NCI-H2107 treated with DMSO at 0.1 percent for 48 hours (cell line): ENCODE data around the gene EXOC3L4.
"Not testable (repeated sequence)": the region's sequence is repeated elsewhere in the genome, so short reads cannot be mapped to it uniquely, and the experiment has no call there.

Experiments used
- DNase-seq: peaks from one replicate; lab custom pipeline; 2025; ENCODE audit not compliant: unreplicated experiment; lab: John Stamatoyannopoulos, UW

Gene EXOC3L4

DNA sequence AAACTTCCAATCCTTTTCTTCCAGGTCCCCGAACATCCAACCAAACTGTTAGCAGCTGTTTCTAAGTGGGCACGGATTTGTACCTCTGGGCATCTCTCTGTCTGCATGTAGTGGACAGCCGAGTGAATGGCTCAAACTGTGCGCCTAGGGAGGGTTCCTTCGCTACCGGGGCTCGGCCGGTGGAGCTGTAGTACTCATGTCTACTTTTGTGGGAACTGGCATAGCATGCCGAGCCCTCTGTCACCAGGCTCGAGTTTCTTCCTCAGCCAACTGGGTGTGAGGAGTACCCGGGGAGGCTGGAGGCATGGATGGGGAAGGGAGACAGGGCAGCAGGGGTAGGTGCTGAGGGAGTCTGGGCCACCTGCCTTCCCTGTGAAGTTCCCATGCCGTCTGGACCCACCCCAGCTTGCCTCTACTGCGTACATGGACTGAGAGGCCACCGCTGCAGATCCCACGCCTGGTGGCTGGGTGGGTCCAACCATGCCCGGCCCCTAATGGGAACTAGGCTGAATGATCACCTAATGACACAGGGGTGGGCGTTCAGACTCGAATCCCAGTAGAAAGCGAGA is 51.7 kb downstream of the EXOC3L4 start:
- DNase-seq, result no peak

DNA sequence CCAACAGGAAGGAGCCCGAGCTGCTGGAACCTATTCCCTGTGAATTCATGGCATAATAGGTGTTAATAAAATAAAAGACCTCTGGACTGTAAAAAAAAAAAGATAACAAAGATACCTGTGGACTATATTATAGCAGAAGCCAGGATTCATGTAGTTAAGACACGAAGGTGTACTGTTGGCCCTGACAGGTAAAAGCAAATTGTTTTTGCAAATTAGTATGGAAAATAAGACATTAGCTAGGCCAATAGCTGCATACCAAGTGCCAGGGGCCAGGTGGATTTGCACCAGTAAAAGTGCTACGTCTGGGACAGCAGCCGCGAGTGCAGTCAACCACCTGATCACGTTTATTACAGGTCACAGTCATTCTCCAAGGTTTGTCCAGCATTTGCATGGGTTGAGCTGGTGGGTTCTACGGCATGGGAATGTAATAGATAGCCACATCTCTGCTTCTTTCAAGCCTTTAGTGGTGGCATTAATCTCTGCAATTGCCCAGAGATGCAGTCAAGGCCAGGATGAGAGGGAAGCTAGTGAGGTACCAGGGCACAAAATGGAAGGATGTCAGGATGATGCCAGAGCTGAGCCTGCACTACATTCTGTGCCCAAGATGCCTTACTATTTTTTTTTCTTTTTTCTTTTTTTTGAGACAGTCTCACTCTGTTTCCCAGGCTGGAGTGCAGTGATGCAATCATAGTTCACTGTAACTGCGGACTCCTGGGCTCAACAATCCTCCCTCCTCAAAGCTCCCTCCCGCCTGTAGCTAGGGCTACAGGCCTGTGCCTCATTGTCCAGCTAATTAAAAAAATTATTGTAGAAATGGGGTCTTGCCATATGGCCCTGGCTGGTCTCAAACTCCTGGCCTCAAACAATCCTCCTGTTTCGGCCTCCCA is 55.1 kb downstream of the EXOC3L4 start:
- no peak for DNase-seq

DNA sequence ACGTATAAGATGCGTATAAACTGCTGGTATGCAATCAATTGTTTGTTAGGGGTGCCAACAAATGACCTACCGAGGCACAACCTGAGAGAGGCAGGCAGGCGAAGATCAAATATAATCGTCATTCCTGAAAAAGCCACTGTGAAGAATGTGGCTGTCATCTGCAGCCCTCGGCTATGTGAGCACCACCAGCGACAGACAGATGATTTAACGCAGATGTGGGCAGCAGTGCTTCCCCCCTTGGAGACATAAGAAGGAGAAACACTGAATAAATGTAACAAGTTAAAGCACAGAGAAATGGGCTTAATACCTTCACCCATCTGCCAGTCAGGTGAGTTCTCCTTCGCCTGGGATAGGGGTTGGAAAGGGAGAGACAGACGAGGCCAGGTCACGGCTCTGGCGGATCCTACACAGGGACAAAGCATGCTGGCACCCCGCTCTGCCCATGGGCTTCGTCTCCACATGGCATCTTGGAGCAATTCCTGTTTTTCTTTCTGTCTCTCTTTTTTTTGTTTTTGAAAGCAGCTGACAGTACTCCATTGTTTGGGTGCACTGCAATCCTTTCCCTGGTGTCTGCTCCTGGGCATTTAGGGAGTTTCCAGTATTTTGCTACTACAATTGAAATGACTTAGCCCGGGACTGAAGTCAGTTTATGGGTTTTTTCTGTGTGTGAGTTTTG is 56.9 kb downstream of the EXOC3L4 start:
- DNase-seq, result no peak

DNA sequence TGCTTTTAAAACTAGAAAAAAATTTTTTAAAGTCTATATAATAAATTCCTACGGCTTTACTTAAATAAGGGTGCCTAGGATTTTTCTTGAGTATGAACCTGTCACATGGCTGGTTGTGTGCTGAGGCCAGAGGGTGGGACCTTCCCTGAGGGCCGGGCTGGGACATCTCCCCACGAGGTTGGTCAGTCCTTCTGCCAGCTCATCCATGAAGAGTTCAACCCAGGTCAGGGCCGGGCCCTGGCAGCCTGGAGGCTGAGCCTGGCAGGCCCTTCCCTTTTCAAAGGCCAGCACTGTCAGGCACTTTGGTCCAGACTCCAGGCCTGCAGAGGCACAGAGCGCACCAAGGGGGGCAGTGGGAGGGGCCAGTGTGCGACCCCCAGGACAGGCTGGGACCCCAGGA is 60.5 kb downstream of the EXOC3L4 start:
- no peak for DNase-seq

DNA sequence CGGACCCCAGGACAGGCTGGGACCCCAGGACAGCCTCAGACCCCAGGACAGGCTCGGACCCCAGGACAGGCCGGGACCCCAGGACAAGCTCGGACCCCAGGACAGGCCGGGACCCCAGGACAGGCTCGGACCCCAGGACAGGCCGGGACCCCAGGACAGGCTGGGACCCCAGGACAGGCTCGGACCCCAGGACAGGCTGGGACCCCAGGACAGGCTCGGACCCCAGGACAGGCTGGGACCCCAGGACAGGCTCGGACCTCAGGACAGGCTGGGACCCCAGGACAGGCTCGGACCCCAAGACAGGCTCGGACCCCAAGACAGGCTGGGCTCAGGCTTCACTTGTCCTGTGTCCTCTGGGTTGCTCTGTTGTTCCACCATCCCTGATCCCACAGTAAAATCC is 60.9 kb downstream of the EXOC3L4 start:
- DNase-seq, result not testable (repeated sequence)

DNA sequence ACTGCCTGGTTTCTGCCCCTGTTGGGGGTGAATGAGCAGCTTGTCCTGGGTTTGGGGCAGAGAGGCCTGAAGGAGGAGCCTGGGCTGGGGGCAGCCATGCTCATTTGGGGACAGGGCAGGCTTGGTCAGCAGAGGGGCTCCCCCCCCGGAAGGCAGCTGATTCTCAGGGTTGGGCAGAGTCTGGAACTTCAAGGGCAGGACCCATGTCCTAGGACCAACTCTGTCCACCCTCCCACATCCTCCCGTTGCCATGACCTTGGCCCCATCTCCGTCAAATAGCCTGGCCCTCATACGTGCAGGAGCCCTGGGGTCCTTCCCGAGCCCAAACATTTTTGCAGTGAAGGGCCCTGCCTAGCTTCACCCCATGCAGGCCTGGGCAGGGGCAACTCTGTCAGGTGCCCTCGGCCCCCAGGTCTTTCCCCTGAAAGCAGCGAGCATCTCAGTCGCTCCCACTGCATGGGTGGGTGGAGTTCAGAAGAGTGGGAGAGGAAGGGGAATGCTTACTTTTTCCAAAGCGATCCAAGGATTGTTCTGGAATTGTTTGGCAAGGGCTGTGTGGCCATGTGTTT is 61.4 kb downstream of the EXOC3L4 start:
- DNase-seq, result no peak

DNA sequence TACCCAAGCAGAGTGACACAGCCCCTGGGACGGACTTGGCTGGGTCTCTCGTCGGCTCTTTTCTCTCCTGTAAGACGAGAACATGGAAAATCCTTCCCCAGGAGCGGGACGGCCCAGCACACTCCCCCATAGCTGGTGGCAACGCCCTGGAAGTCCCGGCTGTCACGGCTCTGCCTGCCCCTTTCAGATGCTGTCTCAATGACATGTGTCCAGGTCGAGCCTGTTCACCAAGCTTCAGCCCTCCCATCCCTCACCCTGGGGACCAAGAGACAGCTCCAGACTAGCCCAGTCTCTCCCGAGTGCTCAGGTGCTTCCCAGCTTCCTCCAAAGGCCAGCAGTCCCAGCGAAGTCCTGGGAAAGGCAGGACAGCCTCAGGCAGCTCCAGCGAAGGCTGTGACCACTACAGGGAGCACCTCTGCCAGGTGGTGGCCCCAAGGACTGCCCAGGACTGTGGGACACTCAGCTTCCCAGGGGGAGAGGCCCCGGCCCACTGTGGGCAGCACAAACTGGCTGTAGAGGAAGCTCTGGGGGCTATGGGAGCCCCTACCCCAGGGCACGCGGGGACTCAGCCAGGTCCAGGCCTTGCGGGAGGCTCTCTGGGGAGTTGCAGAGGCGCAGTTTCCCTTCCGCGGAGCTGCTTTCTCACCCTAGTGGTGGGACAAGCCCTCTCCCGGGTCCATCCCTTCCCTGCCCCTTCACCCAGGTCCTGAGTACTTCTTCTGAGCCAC is 62.3 kb downstream of the EXOC3L4 start:
- no peak for DNase-seq

DNA sequence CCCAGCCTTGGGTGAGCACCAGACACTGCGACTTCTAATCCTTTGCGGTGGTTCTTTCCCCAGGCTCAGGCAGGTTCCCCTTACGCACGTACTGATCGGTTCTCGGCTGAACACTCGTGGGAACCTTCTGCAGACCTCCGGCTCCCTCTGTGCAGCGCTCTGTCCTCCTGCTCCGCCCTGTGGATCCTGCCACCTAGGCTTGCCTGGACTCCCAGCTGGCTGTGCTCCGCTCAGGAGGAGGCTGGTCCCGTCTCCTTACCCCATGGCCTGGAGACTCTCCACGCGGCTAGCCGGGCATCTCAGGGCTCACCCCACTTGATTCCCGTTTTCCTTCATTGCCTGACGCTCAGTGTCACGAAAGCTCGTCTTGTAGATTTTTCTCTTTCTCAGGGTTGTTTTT is 63.4 kb downstream of the EXOC3L4 start:
- DNase-seq, result no peak

DNA sequence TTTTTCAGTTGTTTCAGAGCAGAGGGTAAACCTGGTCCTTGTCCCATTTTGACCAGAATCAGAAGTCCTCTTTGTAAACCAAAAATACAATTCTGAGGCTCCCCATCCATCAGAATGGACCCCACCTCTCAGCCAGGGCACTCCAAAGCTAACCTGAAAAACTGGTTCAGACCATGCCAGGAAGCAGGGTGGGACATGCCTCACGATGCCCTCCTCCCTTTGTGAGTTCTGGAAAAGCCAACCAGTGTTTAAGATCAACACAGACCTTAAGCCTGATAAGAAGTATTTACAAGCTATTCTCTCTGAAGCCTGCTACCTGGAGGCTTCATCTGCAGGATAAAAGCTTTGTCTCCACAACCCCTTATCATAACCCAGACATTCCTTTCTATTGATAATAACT is 64.2 kb downstream of the EXOC3L4 start:
- no peak for DNase-seq
